Activated CD4-positive, alpha-beta T cell treated with anti-CD3 and anti-CD28 coated beads, Interleukin-2, Interleukin-6, amounts not matched to agents 100 ng/mL and 50 ng/mL, durations not matched to agents 16 hours and 8 hours (primary cell): Measurements from ENCODE around the gene ADIPOR2.
"Not testable (repeated sequence)": the region's sequence is repeated elsewhere in the genome, so short reads cannot be mapped to it uniquely, and the experiment has no call there.

Experiments used
- DNase-seq: peaks from one replicate; pipeline ENCODE4 v3.0.0-alpha.2; 2020

Gene ADIPOR2

GRCh38 chr12:1666215-1666614 is 24.7 kb upstream of the ADIPOR2 start:
- DNase-seq: no peak

- no peak for DNase-seq
Measured at GRCh38 chr12:1666685-1667162, 24.1 kb upstream of the ADIPOR2 start.

- no peak for DNase-seq
Measured at GRCh38 chr12:1668833-1669543, 21.9 kb upstream of the ADIPOR2 start.

GRCh38 chr12:1670358-1671268 is 20.3 kb upstream of the ADIPOR2 start:
- no peak for DNase-seq

GRCh38 chr12:1676043-1676442 is 14.8 kb upstream of the ADIPOR2 start:
- DNase-seq: no peak

GRCh38 chr12:1680804-1681492 is 9.9 kb upstream of the ADIPOR2 start:
- no peak for DNase-seq

- no peak for DNase-seq
Measured at GRCh38 chr12:1681493-1681807, 9.4 kb upstream of the ADIPOR2 start.

GRCh38 chr12:1688086-1688710 is 2.7 kb upstream of the ADIPOR2 start:
- no peak for DNase-seq

GRCh38 chr12:1691123-1692007 is 495 bp downstream of the ADIPOR2 start:
- DNase-seq: peak; percentile 43

GRCh38 chr12:1692226-1692625 is 1.4 kb downstream of the ADIPOR2 start:
- no peak for DNase-seq

- no peak for DNase-seq
Measured at GRCh38 chr12:1692895-1693610, 2.2 kb downstream of the ADIPOR2 start.

- not testable (repeated sequence) for DNase-seq
Measured at GRCh38 chr12:1695097-1695496, 4.2 kb downstream of the ADIPOR2 start.

- no peak for DNase-seq
Measured at GRCh38 chr12:1695886-1696670, 5.2 kb downstream of the ADIPOR2 start.

- DNase-seq: no peak
Measured at GRCh38 chr12:1696800-1697199, 5.9 kb downstream of the ADIPOR2 start.

GRCh38 chr12:1697271-1697670 is 6.4 kb downstream of the ADIPOR2 start:
- DNase-seq: no peak

- no peak for DNase-seq
Measured at GRCh38 chr12:1698720-1699119, 7.8 kb downstream of the ADIPOR2 start.

- no peak for DNase-seq
Measured at GRCh38 chr12:1702713-1703112, 11.8 kb downstream of the ADIPOR2 start.

GRCh38 chr12:1703771-1704722 is 13.2 kb downstream of the ADIPOR2 start:
- DNase-seq: no peak
